ENCODE data around the gene SPATS2L. TPM values are rescaled to one million over a fixed set of nuclear protein-coding genes. Genes with fewer than 3 reads are reported as not detected.
A peak's percentile ranks its signal among the peaks of the same experiment; 100 is the strongest.

SPATS2L gene
- total RNA-seq, 1 donor from 2014 or later, result 65.6 TPM

DNA sequence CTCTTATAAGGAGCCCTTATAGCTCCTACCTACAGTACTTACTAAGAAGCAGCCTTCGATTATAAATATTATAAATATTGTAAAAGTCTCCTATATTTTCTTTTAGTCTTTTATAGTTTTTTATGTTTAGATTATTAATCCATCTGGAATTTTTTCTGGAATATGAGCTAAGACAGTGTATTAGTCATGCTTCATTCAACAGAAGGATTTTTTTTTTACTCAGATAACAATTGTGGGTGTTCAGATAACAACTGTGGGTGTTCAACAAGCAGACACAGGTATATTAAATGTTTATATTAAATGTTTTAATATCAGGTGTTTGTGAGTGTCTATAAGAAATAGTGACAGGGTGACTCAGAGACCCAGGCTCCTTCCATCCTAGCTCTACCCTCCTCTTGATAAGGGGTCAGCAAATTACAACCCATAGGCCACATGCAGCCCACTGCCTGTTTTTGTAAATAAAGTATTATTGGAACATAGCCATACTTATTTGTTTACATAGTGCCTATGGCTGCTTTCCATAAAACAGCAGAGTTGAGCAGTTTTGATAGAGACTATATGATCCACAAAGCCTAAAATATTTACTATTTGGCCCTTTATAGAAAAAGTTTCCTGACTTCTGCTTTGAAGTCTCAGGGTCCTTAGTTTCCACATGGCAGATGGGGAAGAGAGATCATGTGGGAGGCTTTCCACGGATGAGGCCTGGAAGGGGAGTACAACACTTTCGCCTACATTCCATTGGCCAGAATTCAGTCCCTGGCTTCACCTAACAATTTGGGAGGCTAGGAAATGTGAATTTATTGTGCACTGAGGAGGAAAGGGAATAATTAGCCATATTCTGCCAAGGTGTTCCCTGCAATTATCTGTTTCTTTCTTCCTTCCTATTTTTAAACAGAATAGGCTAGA lies 4.3 kb upstream of the SPATS2L start:
- DNase-seq (ENCODE audit: extremely low spot score in 2 of 2), result no peak
- H3K4me1 ChIP-seq, result peaks cover 8% of the 10 kb centered on the region
- H3K36me3 ChIP-seq, result no peaks in the 10 kb centered on the region
- TF ChIP-seq POLR2AphosphoS5 (IDR thresholded peaks at IDR 0.05; ENCODE audit: insufficient read depth in 1 of 2, low read depth in 1 of 2), result no peak
- no peak for TF ChIP-seq POLR2A (IDR thresholded peaks at IDR 0.05)
- TF ChIP-seq, protein P1, sequence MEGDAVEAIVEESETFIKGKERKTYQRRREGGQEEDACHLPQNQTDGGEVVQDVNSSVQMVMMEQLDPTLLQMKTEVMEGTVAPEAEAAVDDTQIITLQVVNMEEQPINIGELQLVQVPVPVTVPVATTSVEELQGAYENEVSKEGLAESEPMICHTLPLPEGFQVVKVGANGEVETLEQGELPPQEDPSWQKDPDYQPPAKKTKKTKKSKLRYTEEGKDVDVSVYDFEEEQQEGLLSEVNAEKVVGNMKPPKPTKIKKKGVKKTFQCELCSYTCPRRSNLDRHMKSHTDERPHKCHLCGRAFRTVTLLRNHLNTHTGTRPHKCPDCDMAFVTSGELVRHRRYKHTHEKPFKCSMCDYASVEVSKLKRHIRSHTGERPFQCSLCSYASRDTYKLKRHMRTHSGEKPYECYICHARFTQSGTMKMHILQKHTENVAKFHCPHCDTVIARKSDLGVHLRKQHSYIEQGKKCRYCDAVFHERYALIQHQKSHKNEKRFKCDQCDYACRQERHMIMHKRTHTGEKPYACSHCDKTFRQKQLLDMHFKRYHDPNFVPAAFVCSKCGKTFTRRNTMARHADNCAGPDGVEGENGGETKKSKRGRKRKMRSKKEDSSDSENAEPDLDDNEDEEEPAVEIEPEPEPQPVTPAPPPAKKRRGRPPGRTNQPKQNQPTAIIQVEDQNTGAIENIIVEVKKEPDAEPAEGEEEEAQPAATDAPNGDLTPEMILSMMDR (IDR thresholded peaks at IDR 0.05), result no peak
- no peaks in the 10 kb centered on the region for H3K9me3 ChIP-seq
- no peaks in the 10 kb centered on the region for H3K27me3 ChIP-seq
- H3K27ac ChIP-seq, result no peak overlapping the region
- intact Hi-C loops (cut with DNase I), result loop anchor here (10.0 kb wide), 1 partner anchor 153 kb away; no protein-coding TSS in a partner anchor
- H3K4me3 ChIP-seq, result no peak overlapping the region

DNA sequence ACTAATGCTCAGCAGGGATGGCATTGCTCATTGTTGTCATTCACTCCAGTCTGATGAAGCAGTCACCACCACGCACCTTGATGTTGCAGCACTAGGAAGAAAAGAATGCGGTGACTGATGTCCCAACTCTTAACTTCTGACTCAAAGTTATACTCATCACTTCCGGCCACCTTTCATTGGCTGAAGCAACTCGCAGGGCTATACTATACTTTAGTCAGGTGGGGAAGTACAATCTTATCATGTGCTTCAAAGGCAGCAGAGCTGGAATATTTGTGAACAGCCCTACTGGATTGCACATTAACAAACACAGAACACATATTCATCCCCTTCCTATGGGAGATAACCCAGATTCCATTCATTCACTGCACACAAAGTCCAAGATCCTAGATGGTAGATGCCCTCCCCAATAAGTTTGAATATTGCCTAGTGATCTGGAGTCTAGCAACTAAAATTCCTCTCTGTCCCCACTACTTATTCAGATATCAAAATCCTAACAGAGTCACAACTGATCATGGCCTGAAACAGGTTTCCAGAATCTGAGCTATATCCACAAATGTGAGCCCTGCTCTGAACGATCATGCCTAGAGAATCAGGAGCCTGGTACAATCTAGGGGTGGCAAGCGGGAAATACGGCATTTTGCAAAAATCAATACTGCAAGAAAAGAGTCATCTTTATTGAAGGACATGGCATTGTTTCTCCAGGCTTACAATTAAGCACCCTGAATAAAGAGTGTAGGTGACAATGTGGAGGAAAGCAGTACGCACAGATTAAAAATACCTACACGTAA lies 3.4 kb upstream of the SPATS2L start:
- DNase-seq (ENCODE audit: extremely low spot score in 2 of 2), result no peak
- Histone ChIP-seq H3K36me3 (no peaks in the 10 kb centered on the region), H3K4me1 (peaks cover 8% of the 10 kb centered on the region), H3K27ac (no peak overlapping the region), H3K9me3 (no peaks in the 10 kb centered on the region), H3K4me3 (no peak overlapping the region), H3K27me3 (no peaks in the 10 kb centered on the region)
- intact Hi-C loops (cut with DNase I), result loop anchor here (10.0 kb wide), 1 partner anchor 152 kb away; no protein-coding TSS in a partner anchor
- TF ChIP-seq POLR2AphosphoS5 (IDR thresholded peaks at IDR 0.05; ENCODE audit: insufficient read depth in 1 of 2, low read depth in 1 of 2) (no peak), POLR2A (IDR thresholded peaks at IDR 0.05) (no peak)
- TF ChIP-seq, protein P1 (IDR thresholded peaks at IDR 0.05), result no peak

DNA sequence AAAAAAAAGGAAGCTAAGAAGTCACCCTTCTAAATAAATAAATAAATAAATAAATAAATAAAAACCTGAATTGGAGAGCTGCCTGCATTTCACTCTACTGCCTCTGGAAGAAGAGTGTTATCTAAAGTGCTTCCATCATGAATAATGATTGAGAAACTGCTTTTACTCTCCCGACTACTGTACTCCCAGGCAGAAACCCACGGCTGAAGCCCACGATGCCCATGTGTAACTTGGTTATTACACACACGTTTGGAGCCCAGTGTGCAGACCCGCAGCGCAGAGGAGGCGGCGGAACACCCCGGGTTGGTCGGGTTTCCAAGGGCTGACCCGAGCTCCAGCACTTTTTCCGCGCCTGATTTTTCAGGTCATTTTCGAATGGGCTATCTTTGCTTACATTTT lies 697 bp upstream of the SPATS2L start:
- TF ChIP-seq, protein P1 (IDR thresholded peaks at IDR 0.05), result no peak
- TF ChIP-seq POLR2A (IDR thresholded peaks at IDR 0.05) (no peak), POLR2AphosphoS5 (IDR thresholded peaks at IDR 0.05; ENCODE audit: insufficient read depth in 1 of 2, low read depth in 1 of 2) (no peak)
- Histone ChIP-seq H3K4me1 (peaks cover 34% of the 10 kb centered on the region), H3K4me3 (peak overlapping the region; percentile 74 to 85), H3K27me3 (no peaks in the 10 kb centered on the region), H3K9me3 (no peaks in the 10 kb centered on the region), H3K27ac (peak overlapping the region; percentile 98), H3K36me3 (no peaks in the 10 kb centered on the region)
- DNase-seq (ENCODE audit: extremely low spot score in 2 of 2), result no peak
- intact Hi-C loops (cut with DNase I), result loop anchor here (10.0 kb wide), 1 partner anchor 149 kb away; no protein-coding TSS in a partner anchor

DNA sequence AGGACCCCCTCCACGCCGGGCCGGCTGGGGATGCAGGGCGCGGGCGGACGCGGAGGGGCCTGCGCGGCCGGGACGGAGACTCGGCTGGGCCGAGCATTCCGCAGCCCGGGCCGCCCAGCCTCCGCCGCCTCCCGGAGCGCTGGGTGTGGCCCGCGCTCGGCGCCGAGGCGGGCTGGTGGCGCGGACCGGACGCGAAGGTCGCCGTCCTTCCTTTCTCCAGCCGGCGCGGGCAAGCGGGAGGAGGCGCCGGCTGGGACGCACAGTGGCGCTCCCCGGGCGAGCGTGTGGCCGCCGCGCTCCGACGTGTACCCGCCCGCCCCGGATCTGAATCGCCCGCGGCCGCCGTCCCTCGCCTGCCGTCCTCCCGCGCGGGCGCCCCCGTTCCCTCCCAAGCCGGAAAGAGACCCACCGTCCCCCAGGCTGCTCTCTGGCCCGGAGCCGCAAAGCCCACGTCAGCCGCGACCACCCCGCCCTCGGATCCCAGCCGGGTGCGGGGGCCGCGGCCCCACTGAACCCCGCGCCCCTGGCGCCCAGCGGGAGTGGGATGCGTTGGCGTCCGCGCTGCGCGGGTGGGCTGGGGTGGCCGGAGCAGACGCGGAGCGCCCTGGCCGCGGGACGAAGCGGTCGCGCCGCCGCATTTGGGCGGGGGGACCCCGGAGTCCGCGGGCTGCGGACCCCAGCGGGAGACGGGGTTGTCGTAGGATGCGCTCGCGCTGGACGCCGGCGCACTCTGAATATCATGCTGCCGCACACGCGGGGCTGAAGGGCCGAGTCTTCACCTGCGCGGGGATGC lies 634 bp downstream of the SPATS2L start:
- DNase-seq (ENCODE audit: extremely low spot score in 2 of 2), result no peak
- H3K27ac ChIP-seq, result peak overlapping the region; percentile 98
- TF ChIP-seq, protein P1 (IDR thresholded peaks at IDR 0.05), result no peak
- TF ChIP-seq POLR2A (IDR thresholded peaks at IDR 0.05), result peak in 1 of 2 donors; percentile 8
- peak in 1 of 2 donors; percentile 49 for TF ChIP-seq POLR2AphosphoS5 (IDR thresholded peaks at IDR 0.05; ENCODE audit: insufficient read depth in 1 of 2, low read depth in 1 of 2)
- H3K36me3 ChIP-seq, result no peaks in the 10 kb centered on the region
- no peaks in the 10 kb centered on the region for H3K9me3 ChIP-seq
- H3K4me3 ChIP-seq, result peak overlapping the region; percentile 74 to 85
- intact Hi-C loops (cut with DNase I), result loop anchor here (10.0 kb wide), 1 partner anchor 148 kb away; no protein-coding TSS in a partner anchor
- H3K4me1 ChIP-seq, result peaks cover 48% of the 10 kb centered on the region
- H3K27me3 ChIP-seq, result no peaks in the 10 kb centered on the region
